ENCODE measurements around the gene WNT3A.

- no peak for TF ChIP-seq CTCF (IDR thresholded peaks at IDR 0.05)
- no peak for TF ChIP-seq POLR2A (IDR thresholded peaks at IDR 0.05)
Observed at GRCh38 chr1:228093050-228093906, 86.5 kb downstream of the WNT3A start.
